ENCODE measurements around the gene SPHK2.
"Not testable (repeated sequence)": the region's sequence is repeated elsewhere in the genome, so short reads cannot be mapped to it uniquely, and the experiment has no call there.

SPHK2 gene

GRCh38 chr19:48637449-48637947, 18.2 kb downstream of the SPHK2 start:
- peak; percentile 99 for DNase-seq (ENCODE audit: low read depth)

GRCh38 chr19:48637948-48638830, 18.9 kb downstream of the SPHK2 start:
- peak; percentile 67 for DNase-seq (ENCODE audit: low read depth)

GRCh38 chr19:48638831-48639381, 19.6 kb downstream of the SPHK2 start:
- no peak for DNase-seq (ENCODE audit: low read depth)

- DNase-seq (ENCODE audit: low read depth) = no peak
Measured at GRCh38 chr19:48639483-48640375, 20.4 kb downstream of the SPHK2 start.

- no peak for DNase-seq (ENCODE audit: low read depth)
Measured at GRCh38 chr19:48641850-48642249, 22.5 kb downstream of the SPHK2 start.

- DNase-seq (ENCODE audit: low read depth) = no peak
Measured at GRCh38 chr19:48642862-48643261, 23.6 kb downstream of the SPHK2 start.

- DNase-seq (ENCODE audit: low read depth) = no peak
Measured at GRCh38 chr19:48644355-48644754, 25.0 kb downstream of the SPHK2 start.

- peak; percentile 60 for DNase-seq (ENCODE audit: low read depth)
Measured at GRCh38 chr19:48644839-48645619, 25.7 kb downstream of the SPHK2 start.

- no peak for DNase-seq (ENCODE audit: low read depth)
Measured at GRCh38 chr19:48645620-48646000, 26.3 kb downstream of the SPHK2 start.

- peak; percentile 88 for DNase-seq (ENCODE audit: low read depth)
Measured at GRCh38 chr19:48646001-48646721, 26.9 kb downstream of the SPHK2 start, which contains the start of gene CA11. Gene CA11, minus strand, starts transcription at chr19:48646187. Its CDS starts 555 bp downstream, at chr19:48645632.

- no peak for DNase-seq (ENCODE audit: low read depth)
Measured at GRCh38 chr19:48646722-48647216, 27.5 kb downstream of the SPHK2 start.

- no peak for DNase-seq (ENCODE audit: low read depth)
Measured at GRCh38 chr19:48648134-48648533, 28.8 kb downstream of the SPHK2 start.

- DNase-seq (ENCODE audit: low read depth) = no peak
Measured at GRCh38 chr19:48650974-48651682, 31.8 kb downstream of the SPHK2 start.

GRCh38 chr19:48651683-48652048, 32.4 kb downstream of the SPHK2 start:
- DNase-seq (ENCODE audit: low read depth) = no peak

- DNase-seq (ENCODE audit: low read depth) = no peak
Measured at GRCh38 chr19:48654299-48655059, 35.2 kb downstream of the SPHK2 start.

GRCh38 chr19:48656840-48657474, 37.7 kb downstream of the SPHK2 start:
- DNase-seq (ENCODE audit: low read depth) = no peak

GRCh38 chr19:48657828-48658227, 38.5 kb downstream of the SPHK2 start:
- not testable (repeated sequence) for DNase-seq (ENCODE audit: low read depth)

GRCh38 chr19:48658483-48658882, 39.2 kb downstream of the SPHK2 start:
- DNase-seq (ENCODE audit: low read depth) = no peak

- no peak for DNase-seq (ENCODE audit: low read depth)
Measured at GRCh38 chr19:48659768-48660167, 40.5 kb downstream of the SPHK2 start.

Measured in activated T-helper 9 cell treated with anti-CD3 and anti-CD28 coated beads, Interleukin-2, amount 50 U/mL, for 16 hours (primary cell).